GM12875 (cell line): ENCODE data around the gene RPN1.
A peak's percentile ranks its signal among the peaks of the same experiment; 100 is the strongest.

Experiments
- H3K4me3 ChIP-seq: one replicate; pipeline ENCODE4 v1.5.1; 2011; ENCODE audit warnings: low read depth, low read length, control low read depth
- CTCF ChIP-seq: IDR thresholded peaks from 2 replicates; pipeline ENCODE4 v1.5.1; 2011; ENCODE audit warnings: low read depth, mild to moderate bottlenecking, control low read depth, inconsistent platforms, low read length, moderate library complexity, borderline replicate concordance; ENCODE audit not compliant: insufficient read depth

RPN1 gene

GRCh38 chr3:128621931-128622330 is 28.7 kb downstream of the RPN1 start:
- no peak overlapping the region for H3K4me3 ChIP-seq
- TF ChIP-seq CTCF: no peak

GRCh38 chr3:128621234-128621633 is 29.4 kb downstream of the RPN1 start:
- H3K4me3 ChIP-seq: no peak overlapping the region
- TF ChIP-seq CTCF: no peak

GRCh38 chr3:128620268-128620691 is 30.3 kb downstream of the RPN1 start:
- TF ChIP-seq CTCF: 0 out of 2 replicates have a peak, but pooled peaks have one; percentile 6
- H3K4me3 ChIP-seq: no peak overlapping the region

- H3K4me3 ChIP-seq: no peak overlapping the region
- TF ChIP-seq CTCF: no peak
Observed at GRCh38 chr3:128619146-128619890, 31.3 kb downstream of the RPN1 start.

GRCh38 chr3:128618398-128618726 is 32.3 kb downstream of the RPN1 start:
- peak overlapping the region; percentile 78 for H3K4me3 ChIP-seq
- no peak for TF ChIP-seq CTCF

- peak overlapping the region; percentile 78 for H3K4me3 ChIP-seq
- TF ChIP-seq CTCF: peak; percentile 85
Observed at GRCh38 chr3:128617557-128618397, 32.8 kb downstream of the RPN1 start.

- no peak for TF ChIP-seq CTCF
- H3K4me3 ChIP-seq: peak overlapping the region; percentile 78
Observed at GRCh38 chr3:128617270-128617556, 33.4 kb downstream of the RPN1 start.
